Body of pancreas (tissue), 4 donors: Measurements from ENCODE around the gene CRACR2A.

Source experiments
- CTCF ChIP-seq, 7 experiments: fragments of 450-650 bp in 4 of 7; fragments of 200-600 bp in 3 of 7; sonication (generic) in 3 of 7; IDR thresholded peaks; one replicate each; pipeline ENCODE4 v1.5.1; 2016 to 2019; ENCODE audit warnings: antibody characterized with exemption in 7 of 7
- POLR2A ChIP-seq, 3 donors: fragments of 450-650 bp; IDR thresholded peaks; one replicate each; pipeline ENCODE4 v1.6.1; 2016; ENCODE audit warnings: antibody characterized with exemption in 3 of 3, mild to moderate bottlenecking in 2 of 3

DNA sequence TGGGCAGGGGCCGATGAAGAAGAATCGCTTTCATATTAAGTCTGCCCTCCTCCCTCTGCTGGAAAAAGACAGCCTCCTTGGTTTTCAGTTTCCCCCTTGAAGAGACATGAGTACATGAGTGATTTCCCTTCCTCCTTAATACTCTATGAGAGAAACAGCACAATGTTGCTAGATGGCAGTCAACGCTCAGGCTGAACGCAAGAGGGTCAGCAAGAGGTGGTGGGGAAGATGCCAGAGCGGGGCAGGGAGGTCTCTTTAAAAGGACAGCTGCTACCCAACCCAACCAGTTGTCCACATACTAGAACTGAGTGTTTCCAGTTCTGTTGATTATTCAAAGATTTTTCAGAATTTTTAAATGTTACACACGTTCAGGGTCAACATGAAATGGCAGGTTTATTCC lies 22.8 kb downstream of the CRACR2A start:
- TF ChIP-seq CTCF (IDR thresholded peaks at IDR 0.05) (no peak), POLR2A (IDR thresholded peaks at IDR 0.05) (no peak)
